Stimulated activated CD8-positive, alpha-beta memory T cell treated with anti-CD3 and anti-CD28 coated beads, Interleukin-7, amount 100 ng/mL, for 1 hour (primary cell): ENCODE measurements around the gene BBLN.
"Not testable (repeated sequence)": the region's sequence is repeated elsewhere in the genome, so short reads cannot be mapped to it uniquely, and the experiment has no call there.

Source experiments
- DNase-seq, 2 donors: peaks; one replicate each; pipeline ENCODE4 v3.0.0-alpha.2; 2020; ENCODE audit warnings: low read depth in 2 of 2

BBLN gene, protein sequence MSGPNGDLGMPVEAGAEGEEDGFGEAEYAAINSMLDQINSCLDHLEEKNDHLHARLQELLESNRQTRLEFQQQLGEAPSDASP

DNA sequence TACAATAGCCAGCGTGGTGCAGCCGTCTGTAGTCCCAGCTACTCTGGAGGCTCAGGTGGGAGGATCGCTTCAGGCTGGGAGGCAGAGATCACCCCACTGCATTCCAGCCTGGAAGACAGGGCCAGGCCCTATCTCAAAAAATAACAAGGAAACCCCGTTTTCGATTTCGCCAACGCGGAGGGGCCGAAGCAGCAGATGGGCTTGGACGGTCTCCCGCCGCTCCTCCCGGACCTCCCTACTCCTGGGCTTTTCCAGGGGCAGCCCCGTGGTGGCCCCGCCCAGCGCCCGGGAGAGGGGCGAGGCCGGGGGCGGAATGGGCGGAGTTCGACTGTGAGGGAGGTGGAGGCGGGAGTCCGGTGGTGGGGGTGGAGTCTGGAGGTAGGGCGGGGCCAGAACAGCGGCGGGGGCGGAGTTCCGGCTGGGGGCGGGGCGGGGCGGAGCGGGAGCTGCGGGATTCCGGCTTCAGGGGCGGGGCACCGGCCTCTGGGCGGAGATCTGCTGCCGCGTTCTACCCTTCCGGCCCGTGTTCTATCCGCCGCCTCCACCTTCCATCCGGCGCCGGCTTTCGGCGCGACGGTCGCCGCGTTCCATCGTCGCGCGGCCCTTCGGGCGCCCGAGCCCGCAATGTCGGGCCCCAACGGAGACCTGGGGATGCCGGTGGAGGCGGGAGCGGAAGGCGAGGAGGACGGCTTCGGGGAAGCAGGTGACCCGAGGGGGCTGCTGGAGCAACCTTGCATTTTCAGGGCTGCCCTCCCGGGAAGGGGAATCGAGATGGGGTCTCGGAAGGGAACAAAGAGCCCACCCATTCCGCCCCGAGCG is at the start of gene BBLN:
TSS of gene BBLN (plus strand) at position 482 of the 819 bp plus-strand sequence. CDS start at position 625, 143 bp downstream.
- DNase-seq = peak; percentile 84 to 92

DNA sequence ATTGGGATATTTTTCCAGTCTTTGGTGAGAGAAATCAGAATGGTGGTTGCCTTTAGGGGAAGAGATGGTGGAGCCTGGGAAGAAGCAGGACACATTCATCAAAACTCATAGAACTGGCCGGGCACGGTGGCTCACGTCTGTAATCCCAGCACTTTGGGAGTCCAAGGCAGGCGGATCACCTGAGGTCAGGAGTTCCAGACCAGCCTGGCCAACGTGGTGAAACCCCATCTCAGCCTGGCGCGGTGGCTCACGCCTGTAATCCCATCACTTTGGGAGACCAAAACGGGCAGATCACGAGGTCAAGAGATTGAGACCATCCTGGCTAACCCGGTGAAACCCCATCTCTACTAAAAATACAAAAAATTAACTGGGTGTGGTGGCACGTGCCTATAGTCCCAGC is 48.3 kb upstream of the BBLN start:
- not testable (repeated sequence) for DNase-seq

DNA sequence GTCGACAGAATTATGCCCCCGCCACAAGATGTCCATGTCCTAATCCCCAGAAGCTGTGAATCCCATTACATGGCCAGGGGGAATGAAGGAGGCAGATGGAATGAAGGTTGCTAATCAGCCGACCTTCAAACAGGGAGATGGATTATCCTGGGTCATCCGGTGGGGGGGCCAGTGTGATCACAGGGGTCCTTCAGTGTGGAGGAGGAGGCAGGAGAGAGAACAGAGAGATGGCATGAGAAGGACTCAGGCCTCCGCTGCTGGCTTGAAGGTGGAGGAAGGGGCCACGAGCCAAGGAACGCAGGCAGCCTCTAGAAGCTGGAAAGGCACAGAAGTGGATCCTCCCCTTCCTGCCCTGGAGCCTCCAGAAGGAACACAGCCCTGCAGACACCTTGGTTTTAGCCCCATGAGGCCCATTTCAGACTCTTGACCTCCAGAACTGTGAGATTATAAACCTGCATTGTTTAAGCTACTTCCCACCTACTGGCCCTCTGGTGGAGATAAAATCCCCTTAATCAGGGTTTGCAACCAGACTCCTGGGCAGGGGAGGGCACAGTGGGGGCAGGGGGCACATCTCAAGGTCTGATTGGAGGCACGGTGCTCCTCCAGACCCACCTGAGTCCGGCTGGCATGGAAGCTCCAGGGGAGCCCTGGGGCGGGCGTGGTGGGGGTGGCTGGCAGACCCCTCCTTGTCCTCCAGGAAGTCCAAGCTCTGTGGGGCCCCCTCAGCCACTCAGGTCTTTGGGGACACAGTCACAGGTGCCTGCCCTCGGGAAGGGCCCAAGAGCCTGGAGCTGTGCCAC is 46.3 kb upstream of the BBLN start:
- no peak for DNase-seq

DNA sequence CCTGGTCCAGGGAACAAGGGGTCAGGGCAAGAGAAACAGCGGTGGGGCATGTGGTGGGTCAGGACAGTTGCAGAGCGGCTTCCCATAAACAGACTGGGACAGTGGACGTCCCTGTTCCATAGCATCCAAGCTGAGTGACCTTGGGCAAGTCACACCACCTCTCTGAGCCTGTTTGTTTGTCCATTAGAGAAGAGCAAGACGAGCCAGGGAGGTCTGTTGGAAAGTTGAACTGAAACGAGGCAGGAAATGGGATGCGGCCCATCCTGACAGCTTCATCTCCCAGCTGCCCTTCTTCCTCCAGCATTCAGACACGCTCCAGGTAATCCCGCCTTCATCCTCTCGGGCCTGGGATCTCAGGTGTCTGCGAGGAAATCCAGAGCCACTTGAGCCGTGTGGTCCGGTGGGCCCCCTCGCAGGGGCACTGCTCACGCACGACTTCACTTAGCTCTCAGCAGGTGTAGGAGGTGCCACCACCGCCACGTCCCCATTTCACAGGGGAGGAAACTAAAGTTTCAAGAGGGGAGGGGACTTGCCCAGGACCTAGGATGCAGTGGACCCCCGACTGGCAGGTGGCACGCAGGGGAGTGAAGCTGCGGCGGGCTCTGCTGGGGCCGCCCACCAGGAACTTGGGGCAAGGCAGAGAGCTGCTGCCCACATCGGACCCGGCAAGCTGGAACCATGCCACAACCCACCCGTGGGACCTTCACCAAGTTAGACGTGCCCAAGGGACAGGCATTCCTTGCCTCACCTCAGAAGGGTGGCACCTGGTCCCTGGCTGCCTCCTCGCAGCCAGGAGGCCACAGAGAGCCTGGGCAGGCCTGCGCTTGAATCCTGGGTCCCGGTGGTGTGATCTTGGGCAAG is 45.5 kb upstream of the BBLN start:
- DNase-seq = no peak

DNA sequence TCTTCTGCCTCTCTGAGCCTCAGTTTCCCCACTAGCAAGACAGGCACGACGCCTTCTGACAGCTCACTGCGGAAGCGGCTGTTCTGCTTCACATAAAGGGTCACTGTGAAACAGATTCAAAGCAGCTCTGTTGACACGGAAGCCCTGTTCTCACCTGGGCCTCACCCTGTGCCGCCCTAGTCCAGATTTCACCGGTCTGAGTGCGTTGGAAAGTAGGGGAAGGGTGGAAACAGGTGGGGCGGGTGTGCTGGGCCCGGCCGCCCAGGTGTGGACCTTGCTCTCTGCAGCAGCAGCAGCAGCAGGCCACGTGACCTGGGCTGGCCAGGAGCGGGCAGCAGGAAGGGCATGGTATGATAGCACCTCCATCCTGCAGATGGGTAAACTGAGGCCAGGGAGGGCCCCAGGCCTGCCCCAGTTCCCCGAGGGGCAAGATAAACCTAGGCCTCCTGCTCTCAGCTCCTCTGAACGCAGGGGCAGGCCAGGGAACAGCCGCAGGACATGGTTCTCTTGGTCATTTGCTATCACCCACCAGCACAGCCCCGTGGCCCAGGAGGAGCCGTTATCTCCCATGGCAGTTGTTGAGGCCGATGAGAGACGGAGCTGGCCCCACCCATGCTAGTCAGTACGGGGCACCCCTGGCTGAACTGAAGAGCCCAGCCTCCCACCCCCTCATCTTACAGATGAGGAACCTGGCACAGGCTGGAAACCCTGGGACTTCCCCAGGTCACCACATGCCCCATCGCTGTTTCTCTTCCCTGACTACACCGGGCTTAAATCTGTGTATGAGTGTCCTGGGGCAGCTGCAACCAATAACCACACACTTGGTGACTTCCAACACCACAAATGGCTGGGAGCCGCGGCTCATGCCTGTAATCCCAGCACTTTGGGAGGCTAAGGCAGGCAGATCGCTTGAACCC is 44.6 kb upstream of the BBLN start:
- no peak for DNase-seq

DNA sequence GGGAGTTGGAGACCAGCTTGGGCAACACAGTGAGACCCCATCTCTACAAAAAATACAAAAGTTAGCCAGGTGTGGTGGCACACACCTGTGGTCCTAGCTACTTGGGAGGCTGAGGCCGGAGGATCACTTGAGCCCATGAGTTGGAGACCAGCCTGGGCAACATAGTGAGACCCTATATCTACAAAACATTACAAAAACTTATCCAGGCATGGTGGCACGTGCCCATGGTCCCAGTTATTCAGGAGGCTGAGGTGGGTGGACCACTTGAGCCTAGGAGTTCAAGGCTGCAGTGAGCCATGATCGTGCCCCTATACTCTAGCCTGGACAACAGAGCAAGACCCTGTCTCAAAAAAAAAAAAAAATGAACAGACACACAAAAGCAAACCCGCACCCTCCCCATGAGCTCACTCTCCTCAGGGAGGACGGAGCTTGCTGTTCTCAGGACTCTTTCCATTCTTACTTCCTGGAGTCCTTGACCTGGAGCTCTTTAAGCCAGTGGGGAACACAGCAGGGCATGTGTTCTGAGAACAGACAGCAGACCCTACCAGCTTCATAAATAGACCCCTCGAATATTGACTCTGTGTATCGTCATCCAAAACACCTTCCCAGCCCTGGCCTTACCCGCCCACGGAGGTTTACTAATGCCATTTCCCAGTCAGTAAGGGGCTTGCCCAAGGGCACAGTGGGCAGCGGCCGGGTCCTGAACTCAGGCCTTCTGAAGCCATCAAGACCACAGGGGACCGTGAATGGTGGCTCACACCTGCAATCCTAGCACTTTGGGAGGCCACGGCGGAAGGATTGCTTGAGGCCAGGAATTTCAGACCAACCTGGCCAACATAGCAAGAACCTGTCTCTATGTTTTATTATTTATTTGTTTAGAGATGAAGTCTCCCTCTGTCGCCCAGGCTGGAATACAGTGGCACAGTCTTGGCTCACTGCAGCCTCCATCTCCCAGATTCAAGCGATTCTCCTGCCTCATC is 43.7 kb upstream of the BBLN start:
- DNase-seq = no peak

DNA sequence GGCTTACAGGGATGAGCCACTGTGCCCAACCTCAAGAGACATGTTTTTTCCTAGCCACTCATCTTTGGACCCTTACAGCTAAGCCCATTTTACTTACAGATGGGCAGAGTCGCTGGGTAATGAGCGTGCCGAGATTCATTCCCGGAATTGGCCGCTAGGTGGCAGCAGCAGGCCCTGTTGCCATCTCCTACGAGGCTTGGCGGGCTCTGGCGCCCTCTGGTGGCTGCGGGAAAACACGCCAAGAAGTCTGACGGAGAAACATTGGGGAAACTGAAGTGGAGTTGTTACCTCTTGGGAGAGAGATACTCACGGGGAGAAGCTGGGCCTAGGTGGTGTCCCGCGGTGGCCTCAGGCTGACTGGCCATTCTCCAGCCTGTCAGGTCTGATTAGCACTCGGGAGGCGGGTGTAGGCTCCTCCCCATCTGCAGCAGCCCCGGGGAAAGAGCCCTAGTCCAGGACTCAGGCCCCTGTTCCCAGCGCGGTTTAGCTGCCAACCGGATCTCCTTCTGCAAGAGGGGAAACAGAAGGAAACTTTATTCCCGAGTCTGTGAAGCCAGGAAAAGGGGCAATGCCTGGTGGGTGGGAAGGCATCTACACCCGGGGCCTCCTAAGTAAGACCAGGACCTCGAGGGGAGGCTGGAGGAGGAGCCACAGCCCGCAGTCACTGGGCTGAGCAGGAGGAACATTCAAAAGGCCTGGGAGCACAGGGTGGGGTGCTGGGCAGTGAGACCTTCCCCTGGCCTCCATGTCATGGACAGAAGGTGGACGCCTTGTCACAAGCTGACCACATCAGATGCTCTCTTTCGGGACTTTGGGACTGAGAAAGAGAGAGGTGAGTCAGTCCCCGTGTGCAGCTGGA is 42.2 kb upstream of the BBLN start:
- DNase-seq = peak; percentile 92 to 99

DNA sequence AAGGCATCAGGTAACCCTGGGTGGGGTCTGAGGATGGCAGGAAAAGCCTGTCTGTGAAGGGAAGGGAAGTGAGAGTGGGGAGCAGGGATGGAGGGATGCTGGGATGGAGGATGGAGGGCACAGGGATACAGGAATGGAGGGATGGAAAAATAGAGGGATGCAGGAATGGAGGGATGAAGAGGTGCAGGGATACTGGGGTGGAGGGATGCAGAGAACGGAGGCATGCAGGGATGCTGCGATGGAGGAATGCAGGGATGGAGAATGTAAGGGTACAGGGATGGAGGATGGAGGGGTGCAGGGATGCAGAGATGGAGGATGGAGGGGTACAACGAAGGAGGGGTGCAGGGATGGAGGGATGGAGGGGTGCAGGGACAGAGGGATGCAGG is 41.6 kb upstream of the BBLN start:
- DNase-seq = no peak

DNA sequence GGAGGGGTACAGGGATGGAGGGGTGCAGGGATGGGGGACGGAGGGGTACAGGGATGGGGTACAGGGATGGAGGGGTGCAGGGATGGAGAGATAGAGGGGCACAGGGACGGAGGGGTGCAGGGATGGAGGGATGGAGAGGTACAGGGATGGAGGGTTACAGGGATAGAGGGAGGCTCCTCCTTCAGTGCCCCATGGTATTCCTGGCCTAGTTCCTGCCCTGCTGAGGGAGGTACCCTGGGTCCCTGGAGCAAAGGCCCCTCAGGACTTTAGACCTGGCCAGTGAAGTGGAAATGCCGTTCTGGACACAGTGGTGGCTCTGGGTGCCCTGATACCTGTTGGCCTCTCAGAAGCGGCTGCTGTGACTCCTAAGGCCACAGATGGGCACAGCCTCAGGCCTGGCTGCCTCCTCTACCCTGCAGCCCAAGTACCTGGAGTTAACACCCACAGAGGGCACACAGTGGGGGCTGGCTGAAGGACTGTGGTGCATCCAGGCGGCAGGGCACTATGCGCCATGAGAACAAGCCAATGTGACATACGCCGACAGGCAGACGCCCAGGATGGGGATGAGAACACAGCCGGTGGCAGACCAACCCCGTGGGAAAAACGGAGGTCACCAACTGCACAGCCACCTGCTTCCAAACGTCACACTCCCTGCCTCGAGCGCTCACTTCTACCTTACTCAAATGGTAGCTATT is 40.9 kb upstream of the BBLN start:
- DNase-seq = no peak

DNA sequence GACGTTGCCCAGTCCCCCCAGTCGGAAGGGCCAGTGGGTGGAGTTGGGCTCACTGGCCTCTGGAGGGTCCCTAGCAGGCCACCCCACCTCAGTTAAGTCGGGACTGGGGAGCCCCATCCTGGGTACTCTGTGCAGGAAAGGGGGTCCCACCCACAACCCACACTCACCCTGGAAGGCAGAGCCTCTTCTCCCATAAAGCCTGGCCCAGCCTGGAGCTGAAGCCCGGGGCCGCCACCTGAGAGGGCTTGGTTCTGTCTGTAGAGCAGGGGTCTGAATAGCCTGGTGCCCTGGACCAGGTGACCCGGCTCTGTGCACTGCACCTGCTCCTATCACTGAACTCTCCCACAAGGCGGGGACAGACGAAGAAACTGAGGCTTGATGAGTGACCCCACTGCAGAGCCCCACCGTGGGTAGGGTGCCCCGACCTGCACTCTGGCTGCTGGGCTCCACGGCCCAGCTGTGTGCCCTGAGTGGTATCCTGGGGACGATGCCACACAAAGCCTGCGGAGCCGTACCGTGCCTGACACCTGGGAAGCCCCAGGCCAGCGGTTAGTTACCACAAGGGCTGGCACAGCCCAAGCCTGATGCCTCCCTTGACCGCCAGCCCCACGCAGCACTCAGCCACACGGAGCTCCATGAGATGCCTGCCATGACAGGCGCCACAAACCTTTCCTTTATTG is 39.9 kb upstream of the BBLN start:
- DNase-seq = no peak

DNA sequence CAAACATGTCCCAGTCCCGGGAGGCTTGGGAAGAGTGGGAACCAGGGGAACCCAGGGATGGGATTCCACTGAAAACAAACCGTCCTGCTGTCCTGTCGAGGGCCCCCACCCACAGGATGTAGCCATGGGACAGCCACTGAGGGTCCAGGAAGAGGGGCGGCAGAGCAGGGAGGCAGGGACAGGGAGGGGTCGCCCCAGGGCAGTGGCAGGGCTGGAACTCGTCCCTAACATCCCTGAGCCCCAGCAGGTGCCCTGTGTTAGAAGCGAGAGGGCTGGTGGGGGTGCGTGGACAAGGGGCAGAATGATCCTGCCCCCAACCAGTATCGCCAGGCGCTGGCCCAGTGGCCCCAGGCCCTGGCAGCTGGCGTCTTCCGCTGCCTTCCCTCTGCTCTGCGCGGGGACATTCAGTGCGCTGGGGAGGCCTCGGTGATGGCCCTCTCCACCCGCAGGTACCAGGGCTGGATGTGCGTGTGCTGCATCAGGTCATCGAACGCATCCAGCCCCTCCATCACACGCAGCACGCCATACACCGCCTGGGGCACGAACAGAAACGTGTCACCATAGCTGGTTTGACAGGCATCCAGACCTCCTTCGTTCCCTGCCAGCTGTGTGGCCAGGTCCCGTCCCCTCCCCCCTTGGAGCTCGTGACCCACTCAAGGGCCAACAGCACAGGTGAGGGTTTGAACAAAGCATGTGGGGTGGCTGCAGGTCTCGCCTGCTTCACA is 39.2 kb upstream of the BBLN start:
- no peak for DNase-seq

DNA sequence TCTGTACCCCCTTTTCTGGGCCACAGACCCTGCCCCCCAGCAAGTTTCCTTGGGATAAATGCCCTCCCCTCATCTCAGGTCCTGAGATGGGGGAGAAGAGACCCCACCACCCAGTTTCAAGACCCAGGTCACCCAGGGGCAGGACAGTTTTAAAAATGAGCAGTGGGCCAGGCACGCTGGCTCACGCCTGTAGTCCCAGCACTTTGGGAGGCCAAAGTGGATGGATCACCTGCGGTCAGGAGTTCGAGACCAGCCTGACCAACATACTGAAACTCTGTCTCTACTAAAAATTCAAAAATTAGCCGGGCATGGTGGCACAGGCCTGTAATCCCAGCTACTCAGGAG is 38.6 kb upstream of the BBLN start:
- DNase-seq = no peak

DNA sequence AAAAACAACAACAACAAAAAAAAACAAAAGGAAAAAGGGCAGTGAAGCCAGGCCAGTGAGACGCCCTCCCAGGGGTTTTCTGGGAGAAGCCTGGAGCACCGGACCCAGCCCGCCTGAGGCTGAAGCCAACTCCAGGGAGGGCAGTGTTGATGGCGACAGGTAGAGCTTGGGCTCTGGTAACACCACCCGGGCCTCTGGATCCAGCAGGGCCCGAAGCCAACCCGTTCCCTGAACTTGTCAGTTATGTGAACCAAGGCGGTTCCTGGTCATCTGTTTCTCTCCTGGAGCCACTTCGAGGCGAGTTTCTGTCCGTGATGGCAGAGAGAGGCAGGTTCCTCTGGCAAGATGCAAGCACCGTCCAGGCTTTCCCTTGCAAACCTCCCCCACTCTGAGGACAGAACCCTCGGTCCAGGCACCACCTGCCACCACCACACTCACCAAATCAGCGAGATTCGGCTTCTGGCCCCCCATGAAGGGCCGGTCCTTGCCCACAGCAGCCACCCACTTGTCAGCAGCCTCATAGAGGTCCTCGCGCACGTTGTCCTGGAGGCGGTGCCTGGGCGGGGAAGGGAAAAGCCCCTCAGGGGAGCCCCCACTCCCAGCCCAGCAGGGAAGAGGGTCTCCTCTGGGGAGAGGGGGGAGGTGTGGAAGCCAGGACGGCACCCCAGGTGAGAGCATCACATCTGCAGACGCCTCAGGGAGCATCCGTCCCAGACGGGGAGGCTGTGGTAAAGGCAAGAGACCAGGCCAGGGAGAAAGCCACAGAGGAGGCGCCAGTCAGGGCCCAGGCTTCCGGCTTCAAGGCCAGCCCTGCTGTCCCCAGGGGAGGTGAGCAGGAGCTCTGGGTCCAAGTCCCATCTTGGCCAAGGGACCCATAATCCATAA is 37.9 kb upstream of the BBLN start:
- no peak for DNase-seq

DNA sequence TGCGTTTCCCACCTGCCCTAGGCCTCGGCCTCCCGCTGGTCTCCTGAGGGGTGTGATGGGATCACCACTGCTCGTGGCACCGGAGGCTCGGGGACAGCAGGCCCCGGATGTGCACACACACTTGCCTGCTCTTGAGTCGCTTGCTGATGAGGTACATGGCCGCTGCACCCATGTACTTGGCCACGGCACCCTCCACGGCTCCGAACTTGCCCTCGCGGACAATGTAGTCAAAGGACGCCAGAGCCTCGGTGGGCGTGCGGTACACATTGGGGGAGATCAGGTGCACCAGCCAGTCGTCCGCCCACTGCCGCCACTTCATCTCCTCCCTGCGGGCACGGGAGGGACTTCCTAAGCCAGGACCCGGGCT is 37.3 kb upstream of the BBLN start:
- DNase-seq = no peak

DNA sequence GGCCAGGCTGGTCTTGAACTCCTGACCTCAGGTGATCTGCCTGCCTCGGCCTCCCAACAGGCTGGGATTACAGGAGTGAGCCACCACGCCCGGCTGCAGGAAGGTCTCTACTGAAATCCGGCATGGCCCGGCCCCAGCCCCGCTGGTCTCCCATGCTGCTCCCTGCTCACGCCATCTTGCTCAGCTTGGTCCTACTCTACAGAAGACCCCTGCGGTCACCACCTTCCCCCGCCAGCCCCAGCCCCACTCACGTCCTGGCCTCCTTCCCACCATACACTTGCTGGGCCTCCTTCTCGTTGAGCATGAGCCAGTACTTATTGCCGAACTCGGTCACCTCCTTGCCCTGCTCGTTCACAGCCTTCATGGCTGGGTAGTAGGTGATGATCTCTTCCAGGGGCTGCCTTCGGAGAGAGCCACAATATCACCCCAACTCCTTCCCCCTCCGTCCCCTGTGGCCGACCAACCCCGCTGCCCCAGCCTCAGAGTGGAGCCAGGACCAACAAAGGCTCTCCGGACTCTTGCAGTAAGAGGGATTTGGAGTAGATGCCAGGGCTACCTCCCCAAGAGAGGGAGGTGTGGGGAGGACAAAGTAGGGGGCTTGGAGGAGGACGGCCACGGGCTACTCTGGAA is 36.5 kb upstream of the BBLN start:
- no peak for DNase-seq

DNA sequence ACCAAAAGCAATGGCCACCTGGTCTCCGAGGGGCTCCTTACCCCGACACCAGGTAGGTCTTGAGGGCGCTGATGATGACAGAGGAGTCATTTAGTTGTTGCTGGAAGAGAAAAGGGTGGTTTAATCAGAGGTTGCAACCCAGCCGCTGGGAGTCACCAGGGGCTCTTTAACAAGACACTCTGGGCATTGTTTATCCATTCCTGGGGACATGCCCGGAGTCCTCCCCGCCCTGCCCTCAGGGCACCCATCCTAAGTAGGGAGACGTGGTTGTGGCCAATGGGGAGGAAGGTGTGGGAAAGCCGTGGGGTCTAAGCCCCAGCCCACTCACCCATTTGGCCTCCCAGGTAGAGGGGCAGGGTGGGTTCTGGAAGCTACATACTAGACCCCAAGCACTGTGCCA is 35.6 kb upstream of the BBLN start:
- DNase-seq = no peak
